Umbilical cord (tissue), 2 donors: ENCODE data around the gene PBX4. TPM values are rescaled to one million over a fixed set of nuclear protein-coding genes. Genes with fewer than 3 reads are reported as not detected.

Experiments
- DNase-seq: peaks from one replicate; pipeline ENCODE4 v3.0.0-alpha.2; 2015; ENCODE audit warnings: low spot score
- total RNA-seq: library from RNA; depleted of rRNA; stranded (reverse); fragments of >200 nt; gene quantifications from one replicate; pipeline ENCODE4 v1.2.3, GENCODE V29; 2014; ENCODE audit warnings: low replicate concordance; ENCODE audit not compliant: insufficient read depth

Gene PBX4
- total RNA-seq, 1 donor from 2014 or later = 10.8 TPM

DNA sequence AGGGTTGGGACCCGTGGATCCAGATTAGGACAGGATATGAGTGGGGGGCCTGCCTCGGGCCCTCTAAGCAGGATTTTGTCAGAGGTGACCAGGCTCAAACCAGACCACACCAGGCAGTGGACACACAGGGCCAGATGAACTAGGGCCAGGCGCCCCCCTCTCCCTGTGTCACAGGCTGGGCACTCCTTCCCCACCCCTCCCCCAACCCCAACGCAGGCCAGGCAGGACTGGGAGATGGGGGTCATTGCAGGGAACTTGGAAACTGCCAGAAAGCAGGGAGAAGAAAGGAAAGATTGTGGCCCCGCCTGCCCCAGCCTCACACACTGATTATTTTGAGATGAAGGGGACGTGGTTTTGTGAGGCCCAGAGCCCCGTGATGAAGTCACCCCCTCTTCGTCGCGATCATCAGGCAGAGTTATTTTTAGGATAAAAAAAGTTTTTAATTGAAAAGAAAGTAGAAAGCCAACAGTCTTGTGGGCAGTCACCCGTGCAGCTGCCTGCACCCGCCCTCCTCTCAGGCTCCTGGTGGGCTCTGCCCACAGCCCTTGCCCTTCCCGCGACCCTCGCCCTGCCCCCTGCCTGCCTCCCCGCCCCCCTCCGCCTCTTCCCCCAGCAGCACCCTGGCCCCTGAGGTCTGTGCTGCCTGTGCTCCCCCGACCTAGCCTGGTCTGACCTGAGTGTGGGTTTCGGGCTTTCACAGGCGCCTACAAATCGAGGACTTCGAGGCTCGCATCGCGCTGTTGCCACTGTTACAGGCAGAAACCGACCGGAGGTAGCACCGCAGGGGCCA lies 91.7 kb downstream of the PBX4 start:
- no peak for DNase-seq

GRCh38 chr19:19525611-19526380 lies 92.7 kb downstream of the PBX4 start:
- DNase-seq = no peak

GRCh38 chr19:19524053-19524452 lies 94.4 kb downstream of the PBX4 start:
- DNase-seq = no peak

DNA sequence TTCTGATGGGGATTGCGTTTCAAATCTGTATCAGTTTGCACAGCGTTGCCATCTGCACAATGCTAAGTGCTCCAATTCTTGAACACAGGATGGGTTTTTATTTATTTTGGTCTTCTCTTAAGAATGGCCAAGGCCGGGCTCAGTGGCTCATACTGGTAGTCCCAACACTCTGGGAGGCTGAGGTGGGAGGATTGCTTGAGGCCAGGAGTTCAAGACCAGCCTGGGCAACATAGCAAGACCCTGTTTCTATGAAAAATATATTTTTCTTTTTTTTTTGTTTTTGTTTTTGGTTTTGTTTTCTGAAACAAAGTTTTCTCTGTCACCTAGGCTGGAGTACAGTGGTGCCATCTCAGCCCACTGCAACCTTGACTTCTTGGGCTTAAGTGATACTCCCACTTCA lies 95.3 kb downstream of the PBX4 start:
- no peak for DNase-seq

- DNase-seq = no peak
These were observed 97.5 kb downstream of the PBX4 start for GRCh38 chr19:19520989-19521388.

DNA sequence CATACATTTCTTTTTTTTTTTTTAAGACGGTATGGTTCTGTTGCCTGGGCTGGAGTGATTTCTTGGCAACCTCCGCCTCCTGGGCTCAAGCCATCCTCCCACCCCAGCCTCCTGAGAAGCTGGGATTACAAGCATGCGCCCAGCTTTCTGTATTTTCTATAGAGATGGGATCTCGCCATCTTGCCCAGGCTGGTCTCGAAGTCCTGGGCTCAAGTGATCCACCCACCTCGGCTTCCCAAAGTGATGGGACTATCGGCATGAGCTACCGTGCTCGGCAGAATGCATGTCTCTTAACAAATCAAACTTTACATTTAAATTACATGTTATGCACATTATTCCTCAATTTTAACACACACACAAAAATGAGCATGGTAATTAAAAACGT lies 101.3 kb downstream of the PBX4 start:
- DNase-seq = no peak

DNA sequence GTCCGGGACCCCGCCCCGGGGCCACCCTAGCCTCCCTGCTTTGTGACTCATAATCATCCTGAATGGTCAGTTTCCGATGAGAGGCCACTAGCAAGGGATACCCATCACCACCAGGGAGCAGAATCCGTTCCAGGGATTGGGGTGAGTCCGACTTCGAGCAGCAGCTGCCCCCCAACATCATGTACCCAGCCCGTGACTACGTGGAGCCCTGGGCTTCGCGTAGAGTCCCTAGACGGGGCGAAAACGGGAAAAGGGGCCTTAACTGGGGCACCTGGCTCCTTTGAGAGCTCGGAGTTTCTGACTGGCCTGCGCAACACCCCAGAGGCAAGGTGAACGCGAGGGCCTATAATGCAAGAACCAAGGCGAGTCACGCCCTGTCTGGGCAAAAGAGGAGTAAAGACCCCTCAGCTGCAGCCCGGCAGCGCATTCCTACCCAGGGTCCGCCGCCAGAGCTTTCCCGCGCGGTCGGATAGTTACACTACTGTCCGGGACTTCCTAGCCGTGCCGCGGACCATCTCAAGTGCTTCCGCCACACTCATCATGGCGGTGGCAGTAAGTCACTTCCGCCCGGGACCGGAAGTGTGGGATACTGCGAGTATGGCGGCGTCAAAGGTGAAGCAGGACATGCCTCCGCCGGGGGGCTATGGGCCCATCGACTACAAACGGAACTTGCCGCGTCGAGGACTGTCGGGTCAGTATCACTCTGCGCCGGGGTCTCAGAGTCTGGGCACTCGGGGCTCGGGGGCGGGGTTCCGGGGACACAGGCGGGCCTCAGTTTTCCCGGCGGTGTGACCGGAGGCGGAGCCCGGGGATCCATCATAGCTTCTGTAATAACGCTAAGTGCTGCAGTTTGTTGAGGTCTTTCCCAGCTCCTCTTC lies 102.6 kb downstream of the PBX4 start, which contains the start of gene NDUFA13:
Gene NDUFA13 (plus strand): TSS at position 584 of the 878 bp plus-strand sequence. CDS start 14 bp downstream, at position 598.
- DNase-seq = peak; percentile 97

GRCh38 chr19:19514881-19515641 lies 103.4 kb downstream of the PBX4 start, which contains the start of gene TSSK6:
TSSK6 (minus strand) TSS chr19:19515548; CDS start chr19:19515427, 121 bp downstream.
- no peak for DNase-seq

DNA sequence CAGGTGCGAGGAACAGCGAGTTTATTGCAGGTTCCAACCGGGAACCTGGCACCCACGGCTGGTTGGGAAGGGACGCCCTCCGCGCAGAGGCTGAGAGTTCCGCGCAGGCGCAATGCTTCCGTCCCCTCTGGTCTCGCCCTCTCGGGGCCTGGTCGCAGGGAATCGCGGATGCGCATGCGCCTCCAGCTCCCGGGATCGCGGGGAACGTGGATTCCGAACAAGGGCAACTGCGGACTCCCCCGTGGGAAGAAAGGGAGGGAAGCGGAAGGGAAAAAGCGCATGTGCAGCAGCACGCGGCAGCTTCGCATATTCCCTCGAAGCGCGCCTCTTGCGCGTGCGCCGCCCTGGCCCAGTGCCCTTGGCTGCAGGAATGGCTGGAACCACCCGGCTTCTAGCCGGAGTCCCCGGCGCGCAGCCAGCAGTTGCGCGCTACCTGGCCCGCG lies 104.3 kb downstream of the PBX4 start:
- peak; percentile 90 for DNase-seq

GRCh38 chr19:19513682-19514081 lies 104.8 kb downstream of the PBX4 start:
- DNase-seq = no peak

Other genes with a start within 250 kb of the PBX4 start
- gene GATAD2A, start 213.0 kb downstream of the PBX4 start, total RNA-seq = 10.4 TPM
- gene TSSK6, start 103.1 kb downstream of the PBX4 start, total RNA-seq = 1.7 TPM
- 121 TPM for gene NDUFA13, start 102.5 kb downstream of the PBX4 start, total RNA-seq
- 3.1 TPM for gene YJEFN3, start 89.8 kb downstream of the PBX4 start, total RNA-seq
- 20.5 TPM for gene CILP2, start 80.4 kb downstream of the PBX4 start, total RNA-seq
- gene LPAR2, start 9.5 kb upstream of the PBX4 start, total RNA-seq = 0.48 TPM
- 7.5 TPM for gene GMIP, start 25.0 kb upstream of the PBX4 start, total RNA-seq
- gene ATP13A1, start 45.0 kb upstream of the PBX4 start, total RNA-seq = 89.8 TPM
- gene ZNF101, start 50.2 kb upstream of the PBX4 start, total RNA-seq = 14.2 TPM
- gene ZNF14, start 114.4 kb upstream of the PBX4 start, total RNA-seq = 20.5 TPM
- 34.4 TPM for gene ZNF506, start 203.1 kb upstream of the PBX4 start, total RNA-seq
- gene ZNF253, start 247.2 kb upstream of the PBX4 start, total RNA-seq = 10.8 TPM